H9 (cell line): ENCODE results near the gene IL3. TPM values are rescaled to one million over a fixed set of nuclear protein-coding genes. Genes with fewer than 3 reads are reported as not detected.
A peak's percentile ranks its signal among the peaks of the same experiment; 100 is the strongest.

Experiments used
- DNase-seq: peaks from one replicate; pipeline ENCODE4 v3.0.0-alpha.2; 2017
- H2AFZ ChIP-seq: one replicate; pipeline ENCODE4 v1.6.1; 2013; ENCODE audit warnings: mild to moderate bottlenecking, low read length, control low read depth, moderate library complexity
- H2AK5ac ChIP-seq: 2 replicates; pipeline ENCODE4 v1.6.1; 2013; ENCODE audit warnings: low read length, control low read depth, mixed read lengths; ENCODE audit not compliant: insufficient read length
- H2BK120ac ChIP-seq: one replicate; pipeline ENCODE4 v1.6.1; 2013; ENCODE audit warnings: low read depth, mild to moderate bottlenecking, low read length, control low read depth, inconsistent platforms; ENCODE audit not compliant: poor library complexity, severe bottlenecking
- H2BK12ac ChIP-seq: 2 replicates; pipeline ENCODE4 v1.6.1; 2013; ENCODE audit warnings: low read length, control low read depth, mixed read lengths, low read depth; ENCODE audit not compliant: insufficient read length
- H2BK15ac ChIP-seq: 2 replicates; pipeline ENCODE4 v1.6.1; 2013; ENCODE audit warnings: low read depth, low read length, control low read depth
- H2BK20ac ChIP-seq: one replicate; pipeline ENCODE4 v1.6.1; 2013; ENCODE audit warnings: low read depth, mild to moderate bottlenecking, low read length, control low read depth, inconsistent platforms; ENCODE audit not compliant: poor library complexity, severe bottlenecking
- H2BK5ac ChIP-seq: 2 replicates; pipeline ENCODE4 v1.6.1; 2013; ENCODE audit warnings: low read length, control low read depth, mixed read lengths; ENCODE audit not compliant: insufficient read length
- H3K14ac ChIP-seq: 2 replicates; pipeline ENCODE4 v1.6.1; 2013; ENCODE audit warnings: low read length, control low read depth; ENCODE audit not compliant: insufficient read depth
- H3K18ac ChIP-seq: 2 replicates; pipeline ENCODE4 v1.6.1; 2013; ENCODE audit warnings: low read depth, mild to moderate bottlenecking, mixed read lengths, low read length, control low read depth; ENCODE audit not compliant: insufficient read length
- H3K23ac ChIP-seq: 2 replicates; pipeline ENCODE4 v1.6.1; 2013; ENCODE audit warnings: low read length, control low read depth, mixed read lengths, low read depth; ENCODE audit not compliant: insufficient read length
- H3K23me2 ChIP-seq: 2 replicates; pipeline ENCODE4 v1.6.1; 2013; ENCODE audit warnings: low read depth, mild to moderate bottlenecking, mixed read lengths, low read length, control low read depth; ENCODE audit not compliant: insufficient read length, poor library complexity, severe bottlenecking
- H3K27ac ChIP-seq: 2 replicates; pipeline ENCODE4 v1.5.1; 2013; ENCODE audit warnings: low read length, control low read depth, mixed read lengths, low read depth; ENCODE audit not compliant: insufficient read length
- H3K27me3 ChIP-seq: 2 replicates; pipeline ENCODE4 v1.6.1; 2013; ENCODE audit warnings: low read length, control low read depth, inconsistent platforms; ENCODE audit not compliant: insufficient read depth
- H3K4ac ChIP-seq: 2 replicates; pipeline ENCODE4 v1.6.1; 2013; ENCODE audit warnings: low read depth, mild to moderate bottlenecking, control low read depth, inconsistent platforms, low read length, moderate library complexity
- H3K4me1 ChIP-seq: 2 replicates; pipeline ENCODE4 v1.6.1; 2013; ENCODE audit warnings: low read length, control low read depth, inconsistent platforms; ENCODE audit not compliant: insufficient read depth
- H3K4me2 ChIP-seq: 2 replicates; pipeline ENCODE4 v1.6.1; 2013; ENCODE audit warnings: low read length, control low read depth, mixed read lengths; ENCODE audit not compliant: insufficient read length, insufficient read depth
- H3K56ac ChIP-seq: 2 replicates; pipeline ENCODE4 v1.6.1; 2013; ENCODE audit warnings: low read depth, mild to moderate bottlenecking, mixed read lengths, low read length, control low read depth; ENCODE audit not compliant: insufficient read length
- H3K79me1 ChIP-seq: 2 replicates; pipeline ENCODE4 v1.6.1; 2013; ENCODE audit warnings: low read depth, mild to moderate bottlenecking, moderate library complexity, low read length, control low read depth, inconsistent platforms; ENCODE audit not compliant: insufficient read depth, poor library complexity, severe bottlenecking
- H3K79me2 ChIP-seq: 2 replicates; pipeline ENCODE4 v1.6.1; 2013; ENCODE audit warnings: low read length, control low read depth, inconsistent platforms; ENCODE audit not compliant: insufficient read depth
- H3K9ac ChIP-seq: 2 replicates; pipeline ENCODE4 v1.6.1; 2013; ENCODE audit warnings: low read length, control low read depth, mixed read lengths; ENCODE audit not compliant: insufficient read length; ENCODE audit errors: extremely low read depth
- H3K9me3 ChIP-seq: one replicate; pipeline ENCODE4 v1.6.1; 2013; ENCODE audit warnings: low read depth, low read length, inconsistent platforms; ENCODE audit not compliant: control insufficient read depth
- H3T11ph ChIP-seq: one replicate; pipeline ENCODE4 v1.6.1; 2013; ENCODE audit warnings: mild to moderate bottlenecking, low read length, control low read depth, inconsistent platforms
- H4K20me1 ChIP-seq: one replicate; pipeline ENCODE4 v1.6.1; 2013; ENCODE audit not compliant: control insufficient read depth, insufficient read length, insufficient read depth
- H4K5ac ChIP-seq: 2 replicates; pipeline ENCODE4 v1.6.1; 2013; ENCODE audit warnings: low read depth, mild to moderate bottlenecking, mixed read lengths, low read length, control low read depth; ENCODE audit not compliant: insufficient read length
- H4K8ac ChIP-seq: replicated peaks from 2 replicates; pipeline ENCODE4 v1.6.1; 2013; ENCODE audit warnings: low read length, control low read depth, mixed read lengths, low read depth; ENCODE audit not compliant: insufficient read length
- H4K91ac ChIP-seq: 2 replicates; pipeline ENCODE4 v1.6.1; 2013; ENCODE audit warnings: low read depth, mild to moderate bottlenecking, moderate library complexity, mixed read lengths, low read length, control low read depth; ENCODE audit not compliant: insufficient read length
- H3K27ac Mint-ChIP-seq, 3 experiments: 2 replicates in 2 of 3; 3 replicates in 1 of 3; pipeline ENCODE4 v1.8.0; 2020 to 2021; ENCODE audit warnings: mixed read lengths in 3 of 3, mild to moderate bottlenecking in 1 of 3, moderate library complexity in 1 of 3
- H3K27me3 Mint-ChIP-seq: 2 replicates; pipeline ENCODE4 v1.8.0; 2021; ENCODE audit warnings: low read depth, mild to moderate bottlenecking, moderate library complexity, mixed read lengths
- H3K36me3 Mint-ChIP-seq, 3 experiments: 2 replicates in 2 of 3; 3 replicates in 1 of 3; pipeline ENCODE4 v1.8.0; 2020 to 2021; ENCODE audit warnings: low read depth in 3 of 3, mixed read lengths in 3 of 3; ENCODE audit not compliant: insufficient read depth in 1 of 3
- H3K4me1 Mint-ChIP-seq, 2 experiments: 2 replicates each; pipeline ENCODE4 v1.8.0; 2020; ENCODE audit warnings: mixed read lengths in 2 of 2
- H3K4me3 Mint-ChIP-seq, 2 experiments: 2 replicates in 1 of 2; 3 replicates in 1 of 2; pipeline ENCODE4 v1.8.0; 2020 to 2021; ENCODE audit warnings: mild to moderate bottlenecking in 2 of 2, mixed read lengths in 2 of 2, moderate library complexity in 1 of 2
- H3K9me3 Mint-ChIP-seq, 2 experiments: 2 replicates in 1 of 2; 3 replicates in 1 of 2; pipeline ENCODE4 v1.8.0; 2020; ENCODE audit warnings: mild to moderate bottlenecking in 2 of 2, mixed read lengths in 2 of 2, moderate library complexity in 1 of 2
- WGBS: extraction: QIAGEN DNeasy Blood & Tissue Kit; methylation state at CpG from one replicate; pipeline ENCODE4 v1.1.7; 2013; ENCODE audit warnings: missing lambda C conversion rate, low lambda C conversion rate, mixed read lengths; ENCODE audit not compliant: insufficient read length; ENCODE audit errors: extremely low coverage; 5-methylcytosine and 5-hydroxymethylcytosine counted together
- total RNA-seq: library from RNA; stranded (reverse); gene quantifications from 2 replicates; pipeline ENCODE4 v1.2.1, GENCODE V29; 2021
- TF ChIP-seq, protein P1 (sequence below): fragments of 200-600 bp; sonication (generic); conservative IDR thresholded peaks from 3 replicates; pipeline ENCODE4 v1.8.0; 2021; ENCODE audit warnings: antibody characterized with exemption, mild to moderate bottlenecking

Gene IL3
- total RNA-seq, 1 experiment from 2014 or later = not detected

DNA sequence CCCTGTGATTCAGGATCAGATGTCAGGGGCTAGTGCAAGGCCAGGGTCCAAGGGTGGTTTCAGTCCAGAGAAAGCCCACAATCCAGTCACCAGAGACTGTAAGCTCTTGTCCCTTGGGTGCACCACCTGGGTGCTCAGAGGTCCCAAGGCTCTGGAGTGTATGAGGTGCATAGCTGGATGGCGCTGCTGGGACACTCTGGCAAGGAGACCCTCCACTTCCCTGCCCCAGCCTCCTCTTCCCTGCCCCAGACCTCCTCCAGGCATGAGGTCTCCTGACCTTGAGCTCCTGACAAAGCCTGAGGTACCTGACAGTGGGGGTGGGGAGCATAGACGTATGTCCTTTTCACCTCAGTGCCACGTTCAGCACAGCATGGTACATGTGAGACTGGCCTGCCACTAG, 20.1 kb downstream of the IL3 start:
- Histone ChIP-seq H4K5ac (peak overlapping the region; percentile 21), H3K18ac (no peak overlapping the region), H2BK5ac (no peak overlapping the region), H3K23me2 (no peaks in the 10 kb centered on the region), H3K9ac (no peak overlapping the region), H2BK20ac (no peak overlapping the region), H3K4ac (no peak overlapping the region), H3K9me3 (no peaks in the 10 kb centered on the region), H2BK15ac (no peak overlapping the region), H3K27me3 (no peaks in the 10 kb centered on the region), H2BK12ac (no peak overlapping the region), H4K91ac (no peak overlapping the region), H3K4me2 (no peak overlapping the region), H3K23ac (no peak overlapping the region), H3K56ac (no peak overlapping the region), H3K27ac (no peak overlapping the region), H3K79me2 (no peaks in the 10 kb centered on the region), H2AK5ac (no peak overlapping the region), H2AFZ (no peak overlapping the region), H3K79me1 (no peaks in the 10 kb centered on the region), H4K20me1 (no peaks in the 10 kb centered on the region), H3T11ph (no peak overlapping the region), H2BK120ac (no peak overlapping the region), H3K4me1 (no peaks in the 10 kb centered on the region), H4K8ac (no peak overlapping the region), H3K14ac (peak overlapping the region; percentile 37; the same call in 1 of the 2 replicates)
- DNase-seq = no peak
- Mint-ChIP-seq H3K4me1 (no peaks in the 10 kb centered on the region), H3K27me3 (0 out of 2 replicates have a peak, but pooled peaks cover 3% of the 10 kb centered on the region), H3K9me3 (no peaks in the 10 kb centered on the region; a peak in 1 of 5 replicates), H3K4me3 (no peak overlapping the region), H3K27ac (no peak overlapping the region), H3K36me3 (no peaks in the 10 kb centered on the region)
- TF ChIP-seq, protein P1, sequence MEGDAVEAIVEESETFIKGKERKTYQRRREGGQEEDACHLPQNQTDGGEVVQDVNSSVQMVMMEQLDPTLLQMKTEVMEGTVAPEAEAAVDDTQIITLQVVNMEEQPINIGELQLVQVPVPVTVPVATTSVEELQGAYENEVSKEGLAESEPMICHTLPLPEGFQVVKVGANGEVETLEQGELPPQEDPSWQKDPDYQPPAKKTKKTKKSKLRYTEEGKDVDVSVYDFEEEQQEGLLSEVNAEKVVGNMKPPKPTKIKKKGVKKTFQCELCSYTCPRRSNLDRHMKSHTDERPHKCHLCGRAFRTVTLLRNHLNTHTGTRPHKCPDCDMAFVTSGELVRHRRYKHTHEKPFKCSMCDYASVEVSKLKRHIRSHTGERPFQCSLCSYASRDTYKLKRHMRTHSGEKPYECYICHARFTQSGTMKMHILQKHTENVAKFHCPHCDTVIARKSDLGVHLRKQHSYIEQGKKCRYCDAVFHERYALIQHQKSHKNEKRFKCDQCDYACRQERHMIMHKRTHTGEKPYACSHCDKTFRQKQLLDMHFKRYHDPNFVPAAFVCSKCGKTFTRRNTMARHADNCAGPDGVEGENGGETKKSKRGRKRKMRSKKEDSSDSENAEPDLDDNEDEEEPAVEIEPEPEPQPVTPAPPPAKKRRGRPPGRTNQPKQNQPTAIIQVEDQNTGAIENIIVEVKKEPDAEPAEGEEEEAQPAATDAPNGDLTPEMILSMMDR = no peak
- WGBS = no CpG with 5 or more reads among the region's 3 CpGs
